ENCODE results near the gene INPP5K. TPM values are rescaled to one million over a fixed set of nuclear protein-coding genes. Genes with fewer than 3 reads are reported as not detected.
"Not testable (repeated sequence)": the region's sequence is repeated elsewhere in the genome, so short reads cannot be mapped to it uniquely, and the experiment has no call there.

INPP5K gene
- 10 to 100 TPM; 62.0 to 89.3 (median 76.1) TPM for total RNA-seq

DNA sequence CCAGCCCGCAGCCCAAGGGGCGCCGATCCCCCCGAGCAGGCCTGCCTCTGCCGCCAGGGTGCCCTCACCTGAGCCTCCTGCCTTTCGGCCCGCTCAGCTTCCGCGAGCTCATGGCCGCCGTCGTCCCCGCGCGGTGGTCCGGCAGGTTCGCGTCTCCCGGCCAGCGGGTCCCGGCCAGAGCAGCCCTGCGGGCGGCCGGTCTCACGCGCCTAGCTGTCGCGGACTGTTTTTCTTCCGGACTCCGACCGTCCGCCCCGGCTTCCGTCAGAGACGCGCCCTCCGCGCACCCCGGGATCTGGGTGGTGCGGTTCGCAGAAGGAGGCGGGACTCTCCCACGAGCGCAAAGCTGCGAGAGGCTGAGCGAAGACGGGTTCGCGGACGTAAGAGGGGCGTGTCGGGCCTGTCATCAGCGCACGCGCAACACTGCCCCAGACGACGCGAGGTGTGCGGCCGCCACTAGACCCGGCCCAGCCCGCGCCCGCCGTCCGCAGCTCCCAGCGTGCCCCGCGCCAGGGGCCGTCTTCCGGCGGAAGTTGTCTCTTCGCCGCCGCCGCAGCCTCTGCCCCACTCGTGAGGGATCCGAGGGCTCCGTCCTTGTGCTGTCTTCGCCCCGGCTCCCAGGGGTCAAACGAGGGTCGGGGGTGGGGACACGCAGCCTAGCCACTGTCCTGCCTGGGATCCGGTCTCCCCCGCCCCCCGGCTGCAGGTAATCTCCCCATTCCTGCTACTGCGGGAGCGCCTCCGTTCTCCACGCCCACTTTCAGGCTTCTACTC, at the start of gene INPP5K:
TSS of gene INPP5K (minus strand) at position 225 of the 774 bp plus-strand sequence. CDS start at position 112, 113 bp downstream.
- H3K9me3 ChIP-seq, result no peaks in the 10 kb centered on the region
- intact Hi-C loops (cut with DNase I), result loop anchor here (5.0 kb wide), 2 partner anchors 64 to 239 kb away; partner anchors contain the start of gene TRARG1
- peaks cover 46 to 56% (median 54%) of the 10 kb centered on the region in 4 donors for H3K4me1 ChIP-seq
- TF ChIP-seq POLR2AphosphoS5 (IDR thresholded peaks at IDR 0.05), result peak; percentile 95 to 96
- TF ChIP-seq EP300 (IDR thresholded peaks at IDR 0.05), result no peak
- TF ChIP-seq POLR2A (IDR thresholded peaks at IDR 0.05; ENCODE audit: low read depth), result peak; percentile 56
- TF ChIP-seq, protein P1, sequence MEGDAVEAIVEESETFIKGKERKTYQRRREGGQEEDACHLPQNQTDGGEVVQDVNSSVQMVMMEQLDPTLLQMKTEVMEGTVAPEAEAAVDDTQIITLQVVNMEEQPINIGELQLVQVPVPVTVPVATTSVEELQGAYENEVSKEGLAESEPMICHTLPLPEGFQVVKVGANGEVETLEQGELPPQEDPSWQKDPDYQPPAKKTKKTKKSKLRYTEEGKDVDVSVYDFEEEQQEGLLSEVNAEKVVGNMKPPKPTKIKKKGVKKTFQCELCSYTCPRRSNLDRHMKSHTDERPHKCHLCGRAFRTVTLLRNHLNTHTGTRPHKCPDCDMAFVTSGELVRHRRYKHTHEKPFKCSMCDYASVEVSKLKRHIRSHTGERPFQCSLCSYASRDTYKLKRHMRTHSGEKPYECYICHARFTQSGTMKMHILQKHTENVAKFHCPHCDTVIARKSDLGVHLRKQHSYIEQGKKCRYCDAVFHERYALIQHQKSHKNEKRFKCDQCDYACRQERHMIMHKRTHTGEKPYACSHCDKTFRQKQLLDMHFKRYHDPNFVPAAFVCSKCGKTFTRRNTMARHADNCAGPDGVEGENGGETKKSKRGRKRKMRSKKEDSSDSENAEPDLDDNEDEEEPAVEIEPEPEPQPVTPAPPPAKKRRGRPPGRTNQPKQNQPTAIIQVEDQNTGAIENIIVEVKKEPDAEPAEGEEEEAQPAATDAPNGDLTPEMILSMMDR (IDR thresholded peaks at IDR 0.05), result peak in 1 of 3 experiments; percentile 4
- H3K27ac ChIP-seq (replicated peaks in 1 of 4), result peak within 1 kb of the TSS; percentile 94 to 98 (median 96)
- peak; percentile 99 for DNase-seq (ENCODE audit: extremely low spot score)
- under 1% methylated on average over 41 of the region's 91 CpGs for WGBS
- H3K36me3 ChIP-seq, result peaks cover 13 to 62% (median 35%) of the 10 kb centered on the region in 4 donors
- H3K27me3 ChIP-seq, result no peaks in the 10 kb centered on the region
- H3K4me3 ChIP-seq, result peak within 1 kb of the TSS; percentile 84 to 94 (median 90)

DNA sequence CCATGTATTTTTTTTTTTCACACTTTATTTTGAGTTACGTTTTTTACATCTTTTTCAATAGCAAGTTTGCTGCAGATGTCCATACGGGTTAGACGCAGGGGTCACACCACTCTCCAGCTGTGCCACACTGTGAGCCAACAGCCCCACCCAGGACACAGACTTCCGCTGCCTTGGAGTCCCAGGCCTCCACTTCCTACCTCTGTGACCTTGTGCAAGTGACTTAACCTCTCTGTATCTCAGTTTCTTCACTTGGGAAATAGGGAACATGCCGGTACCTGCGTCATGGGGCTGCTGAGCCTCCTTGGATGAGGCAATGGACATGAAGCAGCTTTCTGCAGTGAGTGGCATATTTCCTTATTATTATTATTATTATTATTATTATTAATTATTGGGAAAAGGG, 49.5 kb upstream of the INPP5K start:
- Histone ChIP-seq H3K4me3 (no peak overlapping the region), H3K27ac (replicated peaks in 1 of 4) (no peak overlapping the region), H3K36me3 (no peaks in the 10 kb centered on the region), H3K9me3 (no peaks in the 10 kb centered on the region), H3K27me3 (peaks cover 0 to 13% (median 0%) of the 10 kb centered on the region in 4 donors), H3K4me1 (peaks cover 10 to 19% (median 18%) of the 10 kb centered on the region in 4 donors)
- TF ChIP-seq POLR2A (IDR thresholded peaks at IDR 0.05; ENCODE audit: low read depth) (no peak), POLR2AphosphoS5 (IDR thresholded peaks at IDR 0.05) (no peak), EP300 (IDR thresholded peaks at IDR 0.05) (no peak)
- TF ChIP-seq, protein P1 (IDR thresholded peaks at IDR 0.05), result no peak
- intact Hi-C loops (cut with DNase I), result loop anchor here (10.0 kb wide), 1 partner anchor 149 kb away; the partner anchor contains the start of gene TLCD2
- 72% methylated on average over 6 of the region's 6 CpGs for WGBS
- DNase-seq (ENCODE audit: extremely low spot score), result no peak

DNA sequence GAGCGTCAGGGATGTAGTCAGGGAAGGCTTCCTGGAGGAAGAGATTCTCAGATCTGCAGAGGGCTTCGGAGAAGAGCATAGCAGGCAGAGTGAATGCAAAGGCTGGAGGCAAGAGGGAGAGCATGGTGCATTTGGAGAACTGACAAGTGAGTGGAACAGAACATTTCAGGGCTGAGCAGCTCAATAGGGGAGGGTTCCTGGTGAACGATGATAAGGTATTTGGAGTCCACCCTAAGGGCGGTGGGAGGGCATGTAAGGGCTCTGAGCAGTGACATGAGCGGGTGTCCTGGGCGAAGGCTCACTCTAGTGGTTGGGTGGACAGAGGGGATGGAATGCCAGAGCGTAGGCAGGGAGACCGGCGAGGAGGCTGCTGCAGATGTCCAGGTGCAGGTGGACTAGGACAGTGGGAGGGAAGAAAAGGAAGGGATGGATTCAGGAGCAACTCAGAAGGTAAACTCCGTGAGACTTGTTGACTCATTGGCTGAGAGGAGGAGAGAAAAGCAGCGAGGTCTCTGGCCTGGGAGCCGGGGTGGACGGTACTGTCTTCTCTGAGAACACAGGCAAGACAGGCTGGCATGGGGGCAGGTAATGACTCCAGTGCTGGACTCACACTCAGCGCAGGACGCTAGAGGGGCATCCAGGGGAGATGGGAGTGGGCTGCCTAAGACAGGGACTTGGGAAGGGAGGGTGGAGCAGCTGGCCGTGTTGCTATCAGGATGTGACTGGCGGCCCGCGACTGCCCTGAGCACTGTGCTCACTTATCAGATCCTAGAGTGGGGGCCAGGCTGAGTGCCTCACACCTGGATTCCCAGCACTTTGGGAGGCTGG, 47.6 kb upstream of the INPP5K start:
- no peak overlapping the region for H3K27ac ChIP-seq (replicated peaks in 1 of 4)
- H3K4me3 ChIP-seq, result no peak overlapping the region
- H3K4me1 ChIP-seq, result peaks cover 28 to 38% (median 37%) of the 10 kb centered on the region in 4 donors
- peaks cover 0 to 1% (median 0%) of the 10 kb centered on the region in 4 donors for H3K27me3 ChIP-seq
- H3K9me3 ChIP-seq, result no peaks in the 10 kb centered on the region
- TF ChIP-seq POLR2AphosphoS5 (IDR thresholded peaks at IDR 0.05) (no peak), EP300 (IDR thresholded peaks at IDR 0.05) (no peak), POLR2A (IDR thresholded peaks at IDR 0.05; ENCODE audit: low read depth) (no peak)
- TF ChIP-seq, protein P1 (IDR thresholded peaks at IDR 0.05), result no peak
- intact Hi-C loops (cut with DNase I), result loop anchor here (10.0 kb wide), 1 partner anchor 151 kb away; the partner anchor contains the start of gene TLCD2
- H3K36me3 ChIP-seq, result peaks cover 0 to 4% (median 0%) of the 10 kb centered on the region in 4 donors
- WGBS, result 79% methylated on average over 19 of the region's 19 CpGs
- no peak for DNase-seq (ENCODE audit: extremely low spot score)

DNA sequence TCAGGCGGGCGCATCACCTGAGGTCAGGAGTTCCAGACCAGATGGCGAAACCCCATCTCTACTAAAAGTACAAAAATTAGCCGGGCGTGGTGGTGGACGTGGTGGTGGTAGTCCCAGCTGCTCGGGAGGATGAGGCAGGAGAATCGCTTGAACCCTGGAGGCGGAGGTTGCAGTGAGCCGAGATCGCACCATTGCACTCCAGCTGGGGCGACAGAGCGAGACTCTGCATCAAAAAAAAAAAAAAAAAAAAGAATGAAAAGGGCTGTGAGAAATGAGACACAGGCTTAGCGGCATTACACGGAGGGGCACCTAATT, 47.0 kb upstream of the INPP5K start:
- not testable (repeated sequence) for H3K36me3 ChIP-seq; H3K27ac ChIP-seq (replicated peaks in 1 of 4); H3K4me3 ChIP-seq; H3K9me3 ChIP-seq; H3K27me3 ChIP-seq; DNase-seq (ENCODE audit: extremely low spot score)
- intact Hi-C loops (cut with DNase I), result loop anchor here (10.0 kb wide), 1 partner anchor 151 kb away; the partner anchor contains the start of gene TLCD2
- 86% methylated on average over 15 of the region's 15 CpGs for WGBS
- H3K4me1 ChIP-seq, result peaks cover 28 to 44% (median 42%) of the 10 kb centered on the region in 4 donors
